ENCODE measurements around the gene ATP1A2.
"Not testable (repeated sequence)": the region's sequence is repeated elsewhere in the genome, so short reads cannot be mapped to it uniquely, and the experiment has no call there.

The ATP1A2 gene

GRCh38 chr1:160101717-160102522, 13.6 kb upstream of the ATP1A2 start:
- DNase-seq: no peak

GRCh38 chr1:160103658-160104408, 11.7 kb upstream of the ATP1A2 start:
- no peak for DNase-seq

GRCh38 chr1:160104486-160104885, 11.1 kb upstream of the ATP1A2 start:
- DNase-seq: no peak

GRCh38 chr1:160105155-160105554, 10.4 kb upstream of the ATP1A2 start:
- DNase-seq: no peak

GRCh38 chr1:160107512-160107911, 8.0 kb upstream of the ATP1A2 start:
- no peak for DNase-seq

- DNase-seq: no peak
These were observed 6.5 kb upstream of the ATP1A2 start for GRCh38 chr1:160108888-160109662.

- no peak for DNase-seq
These were observed 5.9 kb upstream of the ATP1A2 start for GRCh38 chr1:160109686-160110085.

- not testable (repeated sequence) for DNase-seq
These were observed 4.1 kb upstream of the ATP1A2 start for GRCh38 chr1:160111462-160111861.

GRCh38 chr1:160112357-160112756, 3.2 kb upstream of the ATP1A2 start:
- no peak for DNase-seq

- DNase-seq: no peak
These were observed 2.2 kb upstream of the ATP1A2 start for GRCh38 chr1:160113407-160113806.

- no peak for DNase-seq
These were observed 1.5 kb upstream of the ATP1A2 start for GRCh38 chr1:160114085-160114484.

GRCh38 chr1:160116283-160117147, 956 bp downstream of the ATP1A2 start:
- no peak for DNase-seq

- DNase-seq: no peak
These were observed 1.7 kb downstream of the ATP1A2 start for GRCh38 chr1:160117300-160117699.

GRCh38 chr1:160117709-160118183, 2.2 kb downstream of the ATP1A2 start:
- DNase-seq: no peak

GRCh38 chr1:160118928-160119327, 3.4 kb downstream of the ATP1A2 start:
- no peak for DNase-seq

- no peak for DNase-seq
These were observed 5.2 kb downstream of the ATP1A2 start for GRCh38 chr1:160120797-160121196.

GRCh38 chr1:160121388-160121787, 5.8 kb downstream of the ATP1A2 start:
- no peak for DNase-seq

GRCh38 chr1:160122978-160123495, 7.5 kb downstream of the ATP1A2 start:
- no peak for DNase-seq

GRCh38 chr1:160123726-160124125, 8.2 kb downstream of the ATP1A2 start:
- DNase-seq: no peak

GRCh38 chr1:160124705-160125478, 9.3 kb downstream of the ATP1A2 start:
- DNase-seq: peak; percentile 81

- DNase-seq: no peak
These were observed 10.2 kb downstream of the ATP1A2 start for GRCh38 chr1:160125746-160126145.
